ENCODE data around the gene SEMA4A.
"Not testable (repeated sequence)": the region's sequence is repeated elsewhere in the genome, so short reads cannot be mapped to it uniquely, and the experiment has no call there.

The SEMA4A gene

DNA sequence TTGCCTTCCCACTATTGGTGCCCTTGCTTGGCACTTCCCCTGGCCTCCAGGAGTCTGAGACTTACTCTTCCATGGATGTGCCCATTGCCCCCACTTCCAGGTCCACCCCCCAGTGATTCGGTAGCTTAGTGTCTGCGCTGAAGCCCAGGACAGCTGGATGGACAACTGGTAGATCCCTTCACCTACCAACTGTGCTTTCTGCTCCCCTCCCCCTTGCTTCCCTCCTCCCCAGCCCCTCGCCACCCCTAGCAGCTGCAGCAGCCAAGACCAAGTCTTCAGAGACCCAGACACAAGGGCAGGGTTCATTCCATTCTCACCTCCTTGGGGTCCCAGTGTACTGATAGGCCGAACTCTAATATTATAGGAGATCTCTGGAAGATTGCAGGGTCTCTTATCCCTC lies 31.9 kb upstream of the SEMA4A start:
- FAIRE-seq (no peak), DNase-seq (ENCODE audit: insufficient read length) (no peak)
- TF ChIP-seq POLR2A (IDR thresholded peaks at IDR 0.05; ENCODE audit: low read depth, low read length) (no peak), TAF1 (IDR thresholded peaks at IDR 0.05; ENCODE audit: borderline replicate concordance, low read depth, low read length) (no peak), POLR2AphosphoS5 (IDR thresholded peaks at IDR 0.05; ENCODE audit: low read depth, low read length) (no peak)

DNA sequence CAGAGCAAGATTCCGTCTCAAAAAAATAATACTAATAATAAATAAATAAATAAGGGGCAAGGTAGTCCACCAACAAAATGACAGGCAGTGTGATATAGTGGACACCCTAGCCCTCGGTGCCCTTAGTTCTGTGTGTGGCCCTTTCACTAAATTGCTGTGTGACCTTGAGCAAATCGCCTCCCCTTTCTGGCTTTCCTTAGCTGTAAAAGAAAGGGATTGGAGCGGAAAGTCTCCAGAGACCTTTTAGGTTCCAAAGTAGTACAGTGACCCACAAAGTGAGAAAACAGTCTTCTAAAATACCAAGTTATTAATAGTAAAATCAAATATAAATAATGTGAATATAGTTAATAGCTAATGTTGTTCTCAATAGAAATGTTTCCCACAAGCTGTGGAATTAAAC lies 31.3 kb upstream of the SEMA4A start:
- TF ChIP-seq POLR2AphosphoS5 (IDR thresholded peaks at IDR 0.05; ENCODE audit: low read depth, low read length) (no peak), TAF1 (IDR thresholded peaks at IDR 0.05; ENCODE audit: borderline replicate concordance, low read depth, low read length) (no peak)
- no peak for FAIRE-seq
- no peak for DNase-seq (ENCODE audit: insufficient read length)

DNA sequence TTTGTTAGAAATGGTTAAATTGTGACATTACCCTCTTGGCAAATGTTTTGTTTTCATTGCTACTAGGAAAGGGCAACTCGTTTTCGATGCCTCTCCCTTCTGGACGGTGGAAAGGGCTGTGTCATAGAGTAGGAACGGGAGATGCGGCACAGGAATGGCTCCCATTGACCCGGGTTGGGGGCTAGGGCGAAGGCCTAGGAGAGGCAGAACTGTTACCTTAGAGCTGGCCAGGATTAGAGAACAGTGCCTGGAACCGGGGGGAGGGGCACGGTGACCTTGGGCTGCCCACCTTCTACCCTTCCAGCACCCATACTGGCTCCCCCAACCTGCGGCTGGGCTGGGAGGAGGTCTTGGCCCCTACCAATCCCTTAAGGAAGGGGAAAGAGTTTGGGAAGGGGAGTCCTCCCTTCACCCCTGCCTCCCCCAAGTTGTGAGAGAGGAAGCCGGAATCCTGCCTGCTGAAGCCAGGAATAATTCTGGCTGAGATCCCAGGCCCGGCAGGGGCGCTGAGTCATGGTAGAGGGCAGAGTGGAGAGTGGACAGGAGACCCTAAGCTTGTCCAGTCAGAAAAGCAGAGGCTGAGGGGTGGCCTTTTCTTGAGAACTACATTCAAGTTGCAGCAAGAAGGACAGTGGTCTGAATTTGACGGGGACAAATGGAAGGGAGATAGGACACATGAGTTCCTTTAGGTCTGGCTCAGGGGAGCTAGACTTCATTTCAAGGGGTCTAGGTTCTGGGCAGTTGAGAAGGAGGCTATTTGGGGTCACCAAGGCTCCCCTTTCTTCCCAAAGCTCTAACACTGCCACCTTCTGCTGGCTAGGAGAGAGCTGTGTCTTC lies 30.6 kb upstream of the SEMA4A start:
- FAIRE-seq (no peak), DNase-seq (ENCODE audit: insufficient read length) (no peak)
- TF ChIP-seq POLR2A (IDR thresholded peaks at IDR 0.05; ENCODE audit: low read depth, low read length) (no peak), POLR2AphosphoS5 (IDR thresholded peaks at IDR 0.05; ENCODE audit: low read depth, low read length) (no peak), TAF1 (IDR thresholded peaks at IDR 0.05; ENCODE audit: borderline replicate concordance, low read depth, low read length) (no peak)

DNA sequence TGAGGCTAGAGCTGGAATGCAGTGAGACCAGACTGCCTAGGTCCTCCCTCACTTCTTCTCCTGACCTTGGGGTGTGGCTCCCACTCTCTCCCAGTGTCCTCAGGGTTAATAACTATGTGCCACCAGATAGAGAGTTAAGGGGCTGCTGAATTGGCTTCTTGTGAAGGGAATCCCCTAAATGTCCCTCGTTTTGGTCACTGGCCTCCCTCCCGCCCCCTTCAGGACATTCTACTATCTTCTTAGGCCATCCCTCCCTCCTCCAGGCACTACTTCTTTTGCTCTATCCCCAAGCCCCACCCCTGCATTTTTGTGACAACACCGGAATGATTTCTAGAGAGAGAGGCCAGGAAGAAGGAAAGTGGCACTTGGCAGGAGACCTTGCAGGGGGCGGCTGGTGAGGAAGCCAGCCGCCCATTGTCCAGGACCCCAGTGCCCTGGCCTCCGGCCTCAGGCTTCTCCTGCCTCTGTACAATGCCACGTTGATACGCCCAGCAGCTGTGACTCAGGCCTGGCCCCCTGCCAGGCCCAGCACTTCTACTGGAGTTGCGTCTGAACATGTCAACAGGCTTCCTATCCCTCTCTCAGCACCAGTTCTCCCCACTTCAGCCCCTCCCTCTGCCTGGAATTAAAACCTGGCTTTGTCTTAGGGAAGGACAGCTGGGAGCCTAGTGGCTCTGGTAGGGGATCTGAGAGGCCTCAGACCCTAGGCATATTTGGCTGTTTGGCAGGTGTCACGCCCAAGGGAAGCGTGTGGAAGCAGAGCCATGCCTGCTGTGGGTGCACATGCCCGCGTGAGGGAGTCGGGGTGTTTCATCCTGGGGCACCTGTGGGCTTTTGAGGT lies 29.8 kb upstream of the SEMA4A start:
- DNase-seq (ENCODE audit: insufficient read length) (no peak), FAIRE-seq (no peak)
- TF ChIP-seq POLR2AphosphoS5 (IDR thresholded peaks at IDR 0.05; ENCODE audit: low read depth, low read length) (no peak), POLR2A (IDR thresholded peaks at IDR 0.05; ENCODE audit: low read depth, low read length) (no peak), TAF1 (IDR thresholded peaks at IDR 0.05; ENCODE audit: borderline replicate concordance, low read depth, low read length) (no peak)

DNA sequence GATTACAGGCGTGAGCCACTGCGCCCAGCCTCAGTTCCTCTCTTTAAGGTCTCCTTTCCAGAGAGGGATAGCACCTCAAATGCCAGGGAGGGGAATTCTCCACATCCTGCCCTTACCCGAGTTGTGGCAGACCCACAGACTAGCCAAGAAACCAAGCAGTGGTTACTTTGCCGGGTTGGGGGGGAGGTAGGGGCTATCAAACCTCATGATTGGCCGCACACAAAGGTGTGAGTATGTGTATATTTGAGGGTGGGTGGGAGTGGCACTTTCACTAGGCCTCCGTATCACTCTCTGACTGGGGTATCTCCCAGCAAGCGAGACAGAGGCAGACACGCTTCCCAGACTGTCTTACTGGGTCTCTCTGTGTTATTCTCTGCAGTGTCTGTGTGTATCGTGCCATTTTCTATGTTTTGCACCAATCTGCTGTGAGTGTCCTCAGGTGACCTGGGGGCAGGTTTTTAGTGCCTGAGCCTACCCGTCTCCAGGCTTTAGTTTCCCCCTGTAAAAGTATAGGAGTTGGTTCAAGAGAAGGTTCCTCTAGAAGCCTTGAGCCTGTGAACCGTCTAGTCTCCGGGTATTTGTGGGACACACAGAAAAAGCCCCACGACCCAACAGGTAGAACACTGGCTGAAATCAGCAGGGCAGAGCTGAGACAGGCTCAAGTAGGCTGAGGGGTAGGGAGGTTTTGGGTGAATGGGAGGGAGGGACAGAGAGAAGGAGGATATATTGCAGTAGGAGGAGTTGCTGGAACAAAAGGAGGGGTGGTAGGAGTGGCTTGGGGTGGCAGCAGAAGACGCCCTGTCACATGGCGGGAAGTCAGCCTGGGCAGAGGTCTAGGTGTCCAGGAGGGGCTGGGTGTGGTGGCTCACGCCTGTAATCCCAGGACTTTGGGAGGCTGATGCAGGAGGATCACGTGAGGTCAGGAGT lies 28.6 kb upstream of the SEMA4A start:
- DNase-seq (ENCODE audit: insufficient read length) (no peak), FAIRE-seq (no peak)
- TF ChIP-seq TAF1 (IDR thresholded peaks at IDR 0.05; ENCODE audit: borderline replicate concordance, low read depth, low read length) (no peak), POLR2A (IDR thresholded peaks at IDR 0.05; ENCODE audit: low read depth, low read length) (0 out of 2 replicates have a peak, but pooled peaks have one; percentile 33)

DNA sequence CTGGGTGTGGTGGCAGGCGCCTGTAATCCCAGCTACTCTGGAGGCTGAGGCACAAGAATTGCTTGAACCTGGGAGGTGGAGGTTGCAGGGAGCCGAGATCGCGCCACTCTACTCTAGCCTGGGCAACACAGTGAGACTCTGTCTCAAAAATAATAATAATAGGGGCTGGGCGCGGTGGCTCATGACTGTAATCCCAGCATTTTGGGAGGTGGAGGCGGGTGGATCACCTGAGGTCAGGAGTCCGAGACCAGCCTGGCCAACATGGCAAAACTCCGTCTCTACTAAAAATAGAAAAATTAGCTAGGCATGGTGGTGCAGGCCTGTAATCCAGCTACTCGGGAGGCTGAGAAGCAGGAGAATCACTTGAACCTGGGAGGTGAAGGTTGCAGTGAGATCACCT lies 27.8 kb upstream of the SEMA4A start:
- not testable (repeated sequence) for FAIRE-seq; DNase-seq (ENCODE audit: insufficient read length)

DNA sequence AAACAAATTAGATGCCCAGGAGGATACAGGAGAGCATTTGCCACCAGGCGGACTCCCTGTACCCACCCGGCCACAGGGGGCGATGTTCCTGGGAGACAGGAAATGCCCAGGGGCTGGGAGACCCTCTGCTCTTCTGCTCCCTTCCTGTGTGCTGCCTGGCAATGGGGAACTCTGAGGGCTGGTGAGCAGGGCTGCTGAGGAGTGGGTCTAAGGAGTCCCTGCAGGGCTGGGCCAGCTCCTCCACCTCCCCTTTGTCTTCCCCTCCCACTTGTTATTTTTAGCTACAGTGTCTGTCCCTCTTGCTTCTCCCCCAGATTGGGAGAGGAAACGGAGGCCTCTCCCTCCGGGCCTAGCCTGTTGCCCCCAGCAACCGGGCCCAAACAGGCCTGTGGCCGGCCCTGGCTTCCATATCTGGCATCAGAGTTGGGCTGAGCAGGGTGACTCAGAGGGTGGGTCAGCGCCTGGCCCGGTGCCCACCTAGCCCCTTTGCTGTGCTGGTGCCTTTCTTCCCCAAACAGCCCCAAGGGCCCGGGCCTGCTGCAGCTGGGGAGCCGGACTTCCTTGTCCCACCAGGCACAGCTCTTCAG lies 27.2 kb upstream of the SEMA4A start:
- no peak for FAIRE-seq
- 0 out of 2 replicates have a peak, but pooled peaks have one; percentile 33 for TF ChIP-seq TAF1 (IDR thresholded peaks at IDR 0.05; ENCODE audit: borderline replicate concordance, low read depth, low read length)
- no peak for TF ChIP-seq POLR2AphosphoS5 (IDR thresholded peaks at IDR 0.05; ENCODE audit: low read depth, low read length)
- DNase-seq (ENCODE audit: insufficient read length) = no peak

DNA sequence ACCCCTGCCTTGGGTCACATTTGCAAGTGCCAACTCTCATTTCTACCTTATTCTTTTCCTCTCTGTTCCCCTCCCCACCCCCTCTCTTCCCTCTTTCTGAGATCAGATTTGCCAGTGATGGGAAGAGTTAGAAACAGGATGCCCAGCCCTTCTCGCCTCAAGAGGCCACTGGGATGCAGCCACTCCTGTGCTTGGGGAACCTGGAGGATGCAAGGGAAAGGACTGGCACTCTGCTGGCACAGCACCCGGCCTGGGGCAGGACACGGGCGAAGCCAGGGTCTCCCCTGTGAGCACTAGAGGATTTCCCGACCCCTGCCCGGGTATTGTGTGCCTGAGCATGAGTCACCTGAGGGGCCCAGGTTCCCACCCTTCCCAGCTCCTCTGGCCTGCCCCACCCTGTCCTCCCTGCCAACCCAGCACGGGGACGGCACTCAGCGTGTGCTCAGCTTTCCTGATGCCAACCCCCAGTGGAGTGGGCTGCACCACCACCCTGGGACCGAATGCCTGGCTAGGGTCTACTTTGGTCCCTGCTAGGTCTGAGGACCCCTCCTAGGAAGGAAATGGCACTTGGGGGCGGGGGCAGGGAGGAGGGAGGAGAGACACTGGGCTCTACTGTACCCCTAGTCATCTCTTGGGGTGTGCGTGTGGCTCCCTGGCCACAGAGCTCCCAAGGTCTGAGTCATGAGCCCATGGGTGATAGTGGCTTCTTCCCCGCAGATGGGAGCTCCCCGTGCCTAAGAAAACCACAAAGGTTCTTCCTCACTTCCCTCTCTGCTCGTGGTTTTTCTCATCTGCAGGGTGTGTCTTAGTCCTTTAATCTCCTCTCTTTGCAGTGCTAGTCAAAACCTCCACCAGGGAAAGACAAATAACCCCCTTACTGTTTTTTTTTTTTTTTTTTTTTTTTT lies 26.5 kb upstream of the SEMA4A start:
- FAIRE-seq (peak; percentile 21), DNase-seq (ENCODE audit: insufficient read length) (no peak)
- peak; percentile 42 for TF ChIP-seq POLR2AphosphoS5 (IDR thresholded peaks at IDR 0.05; ENCODE audit: low read depth, low read length)
- TF ChIP-seq POLR2A (IDR thresholded peaks at IDR 0.05; ENCODE audit: low read depth, low read length) = no peak; the same call in 1 of the 2 replicates

DNA sequence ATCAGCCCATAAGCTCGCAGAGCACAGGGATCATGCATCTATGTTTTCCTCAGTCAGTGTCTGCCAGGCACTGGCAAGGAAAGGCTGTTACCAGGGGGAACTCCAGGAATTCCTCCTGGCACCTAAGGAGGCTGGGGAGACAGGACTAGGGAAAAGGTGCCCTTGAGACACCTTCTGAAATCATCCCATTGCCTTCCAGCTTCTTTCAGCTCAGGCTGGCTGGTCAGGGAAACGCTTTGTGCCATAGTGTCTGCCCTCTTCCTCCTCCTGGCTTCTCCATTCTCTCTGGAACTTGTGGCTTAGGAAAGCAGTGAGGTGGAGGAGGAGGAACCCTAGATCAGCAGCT lies 25.1 kb upstream of the SEMA4A start:
- FAIRE-seq (no peak), DNase-seq (ENCODE audit: insufficient read length) (no peak)
- TF ChIP-seq POLR2AphosphoS5 (IDR thresholded peaks at IDR 0.05; ENCODE audit: low read depth, low read length) = no peak
- no peak for TF ChIP-seq TAF1 (IDR thresholded peaks at IDR 0.05; ENCODE audit: borderline replicate concordance, low read depth, low read length)
- TF ChIP-seq POLR2A (IDR thresholded peaks at IDR 0.05; ENCODE audit: low read depth, low read length) = no peak
